Type B pancreatic cell (in vitro differentiated cells): ENCODE data around the gene SIGLEC15. TPM values are rescaled to one million over a fixed set of nuclear protein-coding genes. Genes with fewer than 3 reads are reported as not detected.
"Not testable (repeated sequence)": the region's sequence is repeated elsewhere in the genome, so short reads cannot be mapped to it uniquely, and the experiment has no call there.

ENCODE experiments used
- DNase-seq: peaks from one replicate; pipeline ENCODE4 v3.0.0; 2021; ENCODE audit warnings: mixed read lengths; ENCODE audit not compliant: unreplicated experiment; ENCODE audit errors: extremely low spot score
- H3K27ac Mint-ChIP-seq: 2 replicates; pipeline ENCODE4 v1.8.0; 2021; ENCODE audit warnings: mild to moderate bottlenecking, mixed read lengths
- H3K27me3 Mint-ChIP-seq: 2 replicates; pipeline ENCODE4 v1.8.0; 2021; ENCODE audit warnings: mixed read lengths
- H3K36me3 Mint-ChIP-seq: 2 replicates; pipeline ENCODE4 v1.8.0; 2021; ENCODE audit warnings: mixed read lengths
- H3K4me1 Mint-ChIP-seq: one replicate; pipeline ENCODE4 v1.8.0; 2021; ENCODE audit warnings: mixed read lengths; ENCODE audit not compliant: unreplicated experiment
- H3K4me3 Mint-ChIP-seq: 2 replicates; pipeline ENCODE4 v1.8.0; 2021; ENCODE audit warnings: mild to moderate bottlenecking, mixed read lengths
- H3K9me3 Mint-ChIP-seq: 2 replicates; pipeline ENCODE4 v1.8.0; 2021; ENCODE audit warnings: mixed read lengths
- total RNA-seq: library from RNA; stranded (reverse); gene quantifications from 2 replicates; pipeline ENCODE4 v1.2.1, GENCODE V29; 2021; ENCODE audit warnings: low replicate concordance
- TF ChIP-seq, protein P1 (sequence below): fragments of 200-600 bp; sonication (generic); conservative IDR thresholded peaks from 2 replicates; pipeline ENCODE4 v1.5.0; 2021; ENCODE audit warnings: antibody characterized with exemption, mild to moderate bottlenecking

SIGLEC15 gene
- total RNA-seq, 1 donor from 2014 or later, result 0.41 TPM

GRCh38 chr18:45844938-45845337 lies 19.5 kb downstream of the SIGLEC15 start:
- Mint-ChIP-seq H3K27ac (no peak overlapping the region), H3K4me1 (no peaks in the 10 kb centered on the region), H3K36me3 (peaks cover 13% of the 10 kb centered on the region), H3K27me3 (no peaks in the 10 kb centered on the region), H3K4me3 (no peak overlapping the region), H3K9me3 (no peaks in the 10 kb centered on the region)
- DNase-seq, result no peak
- TF ChIP-seq, protein P1, sequence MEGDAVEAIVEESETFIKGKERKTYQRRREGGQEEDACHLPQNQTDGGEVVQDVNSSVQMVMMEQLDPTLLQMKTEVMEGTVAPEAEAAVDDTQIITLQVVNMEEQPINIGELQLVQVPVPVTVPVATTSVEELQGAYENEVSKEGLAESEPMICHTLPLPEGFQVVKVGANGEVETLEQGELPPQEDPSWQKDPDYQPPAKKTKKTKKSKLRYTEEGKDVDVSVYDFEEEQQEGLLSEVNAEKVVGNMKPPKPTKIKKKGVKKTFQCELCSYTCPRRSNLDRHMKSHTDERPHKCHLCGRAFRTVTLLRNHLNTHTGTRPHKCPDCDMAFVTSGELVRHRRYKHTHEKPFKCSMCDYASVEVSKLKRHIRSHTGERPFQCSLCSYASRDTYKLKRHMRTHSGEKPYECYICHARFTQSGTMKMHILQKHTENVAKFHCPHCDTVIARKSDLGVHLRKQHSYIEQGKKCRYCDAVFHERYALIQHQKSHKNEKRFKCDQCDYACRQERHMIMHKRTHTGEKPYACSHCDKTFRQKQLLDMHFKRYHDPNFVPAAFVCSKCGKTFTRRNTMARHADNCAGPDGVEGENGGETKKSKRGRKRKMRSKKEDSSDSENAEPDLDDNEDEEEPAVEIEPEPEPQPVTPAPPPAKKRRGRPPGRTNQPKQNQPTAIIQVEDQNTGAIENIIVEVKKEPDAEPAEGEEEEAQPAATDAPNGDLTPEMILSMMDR, result no peak

DNA sequence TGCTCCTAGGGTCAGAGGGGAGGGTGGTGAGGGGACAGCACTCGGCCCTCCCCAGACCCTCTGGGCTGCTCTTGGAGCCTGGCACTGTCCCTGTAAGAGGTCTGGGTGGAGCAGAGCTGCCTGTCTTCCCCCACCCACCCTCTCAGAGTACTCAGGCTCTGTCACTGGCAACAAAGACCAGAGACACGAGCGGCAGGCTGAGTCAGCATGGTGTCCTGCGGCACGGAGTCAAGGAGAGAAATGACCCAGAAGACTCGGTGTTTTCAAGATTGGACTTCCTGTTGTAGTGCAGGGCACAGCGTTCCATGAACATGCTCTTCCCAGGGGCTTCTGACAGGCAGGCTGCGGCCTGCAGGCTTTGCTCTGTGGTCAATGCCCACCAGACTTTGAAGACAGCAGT lies 19.9 kb downstream of the SIGLEC15 start:
- Mint-ChIP-seq H3K4me3 (no peak overlapping the region), H3K9me3 (no peaks in the 10 kb centered on the region), H3K4me1 (no peaks in the 10 kb centered on the region), H3K27me3 (no peaks in the 10 kb centered on the region), H3K27ac (no peak overlapping the region), H3K36me3 (peaks cover 13% of the 10 kb centered on the region)
- TF ChIP-seq, protein P1, result no peak
- DNase-seq, result no peak

DNA sequence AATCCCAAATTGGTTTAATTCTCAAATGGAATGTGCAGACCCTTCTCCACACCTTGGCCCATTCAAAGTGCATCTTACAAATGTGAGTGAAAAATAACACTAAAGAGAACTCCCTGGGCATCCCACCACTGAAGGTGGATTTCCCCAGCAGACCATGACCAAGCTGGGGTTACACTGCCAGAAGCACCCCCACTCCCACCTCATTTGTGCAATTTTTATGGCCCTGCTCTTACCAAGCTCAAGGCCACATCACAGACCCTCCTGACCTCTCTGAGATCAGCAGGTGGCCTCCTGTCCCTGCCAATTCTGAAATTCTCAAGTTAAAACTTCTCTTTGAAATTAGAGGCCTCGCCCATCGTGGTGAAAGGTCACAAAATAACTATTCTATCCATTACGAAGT lies 21.6 kb downstream of the SIGLEC15 start:
- no peaks in the 10 kb centered on the region for H3K4me1 Mint-ChIP-seq
- peaks cover 17% of the 10 kb centered on the region for H3K36me3 Mint-ChIP-seq
- no peaks in the 10 kb centered on the region for H3K9me3 Mint-ChIP-seq
- no peaks in the 10 kb centered on the region for H3K27me3 Mint-ChIP-seq
- no peak overlapping the region for H3K4me3 Mint-ChIP-seq
- TF ChIP-seq, protein P1, result no peak
- no peak for DNase-seq
- no peak overlapping the region for H3K27ac Mint-ChIP-seq

DNA sequence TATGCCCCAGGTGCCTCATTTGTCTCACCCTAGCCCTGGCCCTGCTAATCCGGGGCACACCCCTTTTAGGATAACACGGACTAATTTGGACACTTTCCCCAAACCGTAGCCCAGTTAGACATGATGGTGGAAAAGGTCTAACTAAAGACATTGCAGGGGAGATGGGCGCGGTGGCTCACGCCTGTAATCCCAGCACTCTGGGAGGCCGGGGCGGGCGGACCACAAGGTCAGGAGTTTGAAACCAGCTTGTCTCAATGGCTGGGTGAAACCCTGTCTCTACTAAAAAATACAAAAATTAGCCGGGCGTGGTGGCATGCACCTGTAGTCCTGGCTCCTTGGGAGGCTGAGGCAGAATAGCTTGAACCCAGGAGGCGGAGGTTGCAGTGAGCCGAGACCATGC lies 23.2 kb downstream of the SIGLEC15 start:
- H3K9me3 Mint-ChIP-seq, DNase-seq, H3K4me3 Mint-ChIP-seq, H3K27ac Mint-ChIP-seq, H3K27me3 Mint-ChIP-seq, H3K4me1 Mint-ChIP-seq: not testable (repeated sequence)
- peaks cover 26% of the 10 kb centered on the region for H3K36me3 Mint-ChIP-seq

- Mint-ChIP-seq H3K27me3 (no peaks in the 10 kb centered on the region), H3K9me3 (no peaks in the 10 kb centered on the region), H3K4me3 (no peak overlapping the region), H3K36me3 (peaks cover 26% of the 10 kb centered on the region), H3K27ac (no peak overlapping the region), H3K4me1 (no peaks in the 10 kb centered on the region)
- no peak for DNase-seq
- TF ChIP-seq, protein P1, result no peak
Measured at GRCh38 chr18:45849529-45849928, 24.1 kb downstream of the SIGLEC15 start.

DNA sequence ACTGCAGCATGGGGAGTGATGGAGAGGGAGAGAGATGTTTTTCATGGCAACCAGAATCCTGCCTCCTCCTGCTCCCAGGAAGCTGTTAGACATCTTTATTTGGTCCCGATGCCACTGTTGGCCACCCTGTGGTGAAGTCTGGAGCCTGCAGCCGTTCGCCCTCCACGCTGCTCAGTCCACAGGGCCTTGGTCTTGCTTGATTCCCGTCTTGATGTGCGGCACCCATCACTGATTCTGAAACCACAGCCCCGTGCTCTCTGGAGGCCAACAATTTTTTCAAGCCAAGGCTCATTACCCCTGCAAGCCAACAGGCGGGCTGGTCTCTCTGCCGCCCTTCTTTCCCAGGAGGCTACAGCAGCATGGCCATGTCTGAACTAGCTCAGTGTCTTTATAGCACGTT lies 24.5 kb downstream of the SIGLEC15 start:
- no peaks in the 10 kb centered on the region for H3K27me3 Mint-ChIP-seq
- H3K27ac Mint-ChIP-seq, result no peak overlapping the region
- TF ChIP-seq, protein P1, result peak; percentile 56
- no peak overlapping the region for H3K4me3 Mint-ChIP-seq
- no peaks in the 10 kb centered on the region for H3K4me1 Mint-ChIP-seq
- H3K9me3 Mint-ChIP-seq, result no peaks in the 10 kb centered on the region
- no peak for DNase-seq
- H3K36me3 Mint-ChIP-seq, result peaks cover 25% of the 10 kb centered on the region
